HCT116 (cell line): Measurements from ENCODE around the gene CCER1. TPM values are rescaled to one million over a fixed set of nuclear protein-coding genes. Genes with fewer than 3 reads are reported as not detected.

Experiments used
- ATAC-seq: fragments of 200-7000 bp; cut with Tn5 transposase; 2 replicates; pipeline ENCODE4 v1.9.1; 2020; ENCODE audit warnings: mild to moderate bottlenecking, moderate library complexity
- BruUV-seq: library from RNA; stranded (reverse); fragments of 400-500 nt; replicated peaks from 2 replicates; lab custom pipeline; 2021; lab: Mats Ljungman, UMichigan
- CTCF ChIA-PET: fragments of 300-600 bp; sonication (Branson Sonifier 250); formaldehyde crosslinking; loops from one replicate; lab custom pipeline; 2021; ENCODE audit warnings: antibody characterized with exemption; lab: Charles Lee
- POLR2A ChIA-PET: fragments of 300-600, 350-600 bp; sonication (Branson Sonifier 250); formaldehyde crosslinking; loops from one replicate; lab custom pipeline; 2021; ENCODE audit warnings: antibody characterized with exemption; lab: Charles Lee
- RAD21 ChIA-PET, 2 experiments: fragments of 300-600 bp; sonication (Branson Sonifier 250); formaldehyde crosslinking; loops; one replicate each; lab custom pipeline; 2023; ENCODE audit warnings: low total read pairs in 2 of 2; ENCODE audit not compliant: uncharacterized antibody in 2 of 2, unreplicated experiment in 2 of 2, low non-redundant PET in 1 of 2; lab: Charles Lee
- DNase-seq: peaks from one replicate; pipeline ENCODE4 v3.0.0-alpha.2; 2010; ENCODE audit warnings: low read depth, low spot score
- H2AFZ ChIP-seq: fragments of 200-600 bp; shearing (Covaris generic), sonication (generic); 2 replicates; pipeline ENCODE4 v1.6.1; 2017; ENCODE audit warnings: low read depth, mixed run types, mixed read lengths, antibody characterized with exemption, low read length; ENCODE audit not compliant: poor library complexity, severe bottlenecking
- H3K27ac ChIP-seq: 2 replicates; pipeline ENCODE4 v1.5.1; 2012; ENCODE audit warnings: low read depth, low read length
- H3K27me3 ChIP-seq: fragments of 200-600 bp; sonication (generic); 2 replicates; pipeline ENCODE4 v1.6.1; 2016; ENCODE audit warnings: mixed run types, low read length, mixed read lengths; ENCODE audit not compliant: insufficient read depth
- H3K36me3 ChIP-seq, 2 experiments: fragments of 200-500 bp in 1 of 2; fragments of 200-600 bp in 1 of 2; sonication (Bioruptor generic) in 1 of 2; sonication (generic) in 1 of 2; 2 replicates each; pipeline versions ENCODE4 v1.5.1 to v1.6.1; 2014 to 2016; ENCODE audit warnings: low read length in 2 of 2, inconsistent platforms in 1 of 2, mixed read lengths in 1 of 2, mixed run types in 1 of 2; ENCODE audit not compliant: insufficient read depth in 2 of 2, control insufficient read depth in 1 of 2
- H3K4me1 ChIP-seq, 2 experiments: fragments of 200-600 bp in 1 of 2; sonication (generic) in 1 of 2; 2 replicates each; pipeline versions ENCODE4 v1.5.1 to v1.6.1; 2012 to 2017; ENCODE audit warnings: low read length in 2 of 2, inconsistent platforms in 1 of 2, mild to moderate bottlenecking in 1 of 2, mixed read lengths in 1 of 2, mixed run types in 1 of 2, moderate library complexity in 1 of 2; ENCODE audit not compliant: insufficient read depth in 2 of 2, control insufficient read depth in 1 of 2
- H3K4me2 ChIP-seq: fragments of 200-600 bp; sonication (generic); 2 replicates; pipeline ENCODE4 v1.6.1; 2017; ENCODE audit warnings: mixed run types, low read length, mixed read lengths
- H3K4me3 ChIP-seq, 2 experiments: fragments of 200-600 bp in 1 of 2; sonication (generic) in 1 of 2; replicated peaks in 1 of 2; 2 replicates each; pipeline ENCODE4 v1.5.1; 2011 to 2016; ENCODE audit warnings: low read length in 2 of 2, control low read depth in 1 of 2, low read depth in 1 of 2, mild to moderate bottlenecking in 1 of 2, mixed read lengths in 1 of 2, mixed run types in 1 of 2
- H3K79me2 ChIP-seq: fragments of 200-600 bp; sonication (generic); 2 replicates; pipeline ENCODE4 v1.6.1; 2017; ENCODE audit warnings: mild to moderate bottlenecking, mixed run types, low read length, moderate library complexity, mixed read lengths; ENCODE audit not compliant: insufficient read depth
- H3K9ac ChIP-seq: fragments of 200-600 bp; sonication (generic); 2 replicates; pipeline ENCODE4 v1.6.1; 2016; ENCODE audit warnings: low read length, mixed read lengths
- H3K9me2 ChIP-seq: fragments of 200-600 bp; sonication (generic), shearing (Covaris generic); 2 replicates; pipeline ENCODE4 v1.6.1; 2017; ENCODE audit warnings: mixed run types, mild to moderate bottlenecking, moderate library complexity; ENCODE audit not compliant: insufficient read depth
- H3K9me3 ChIP-seq, 2 experiments: fragments of 200-500 bp in 1 of 2; fragments of 200-600 bp in 1 of 2; sonication (Bioruptor generic) in 1 of 2; sonication (generic) in 1 of 2; 2 replicates each; pipeline ENCODE4 v1.6.1; 2014 to 2017; ENCODE audit warnings: low read length in 2 of 2, mixed read lengths in 2 of 2, inconsistent platforms in 1 of 2, low read depth in 1 of 2, mild to moderate bottlenecking in 1 of 2, mixed run types in 1 of 2, moderate library complexity in 1 of 2; ENCODE audit not compliant: control insufficient read depth in 1 of 2, insufficient read depth in 1 of 2
- H4K20me1 ChIP-seq: fragments of 200-600 bp; sonication (generic), shearing (Covaris generic); 2 replicates; pipeline ENCODE4 v1.6.1; 2017; ENCODE audit warnings: mixed run types, mild to moderate bottlenecking, moderate library complexity; ENCODE audit not compliant: insufficient read depth
- CBX3 ChIP-seq: IDR thresholded peaks from 2 replicates; pipeline ENCODE4 v1.6.1; 2012; ENCODE audit warnings: low read depth
- CTCF ChIP-seq, 3 experiments: fragments of 200-600 bp in 1 of 3; sonication (generic) in 1 of 3; IDR thresholded peaks in 2 of 3; conservative IDR thresholded peaks in 1 of 3; 2 replicates each; pipeline ENCODE4 v1.5.1; 2012 to 2017; ENCODE audit warnings: low read depth in 2 of 3, low read length in 2 of 3, antibody characterized with exemption in 1 of 3, borderline replicate concordance in 1 of 3, control low read depth in 1 of 3, mild to moderate bottlenecking in 1 of 3, mixed read lengths in 1 of 3, mixed run types in 1 of 3, moderate library complexity in 1 of 3; ENCODE audit not compliant: insufficient read depth in 1 of 3
- EGR1 ChIP-seq: IDR thresholded peaks from 2 replicates; pipeline ENCODE4 v1.6.1; 2012; ENCODE audit warnings: low read depth
- ELF1 ChIP-seq: IDR thresholded peaks from 2 replicates; pipeline ENCODE4 v1.6.1; 2012; ENCODE audit warnings: low read depth, borderline replicate concordance
- EZH2 ChIP-seq: fragments of 200-600 bp; sonication (generic); IDR thresholded peaks from 2 replicates; pipeline ENCODE4 v1.6.1; 2017; ENCODE audit warnings: antibody characterized with exemption, mixed run types
- MAX ChIP-seq: IDR thresholded peaks from 2 replicates; pipeline ENCODE4 v1.6.1; 2012
- POLR2AphosphoS5 ChIP-seq: IDR thresholded peaks from 2 replicates; pipeline ENCODE4 v1.6.1; 2011; ENCODE audit warnings: mild to moderate bottlenecking, low read depth, low read length, moderate library complexity
- REST ChIP-seq: IDR thresholded peaks from 2 replicates; pipeline ENCODE4 v1.6.1; 2012; ENCODE audit warnings: low read depth
- SIN3A ChIP-seq: IDR thresholded peaks from 2 replicates; pipeline ENCODE4 v1.6.1; 2012; ENCODE audit warnings: low read depth
- SRF ChIP-seq: IDR thresholded peaks from 2 replicates; pipeline ENCODE4 v1.6.1; 2012; ENCODE audit warnings: low read depth
- ZBTB33 ChIP-seq: IDR thresholded peaks from 2 replicates; pipeline ENCODE4 v1.6.1; 2011; ENCODE audit warnings: mild to moderate bottlenecking, low read length, moderate library complexity; ENCODE audit not compliant: insufficient replicate concordance; ENCODE audit errors: extremely low read depth
- ZFX ChIP-seq: fragments of 450-650 bp; IDR thresholded peaks from 2 replicates; pipeline ENCODE4 v1.6.1; 2017
- ZNF274 ChIP-seq: fragments of 200-500 bp; sonication (Bioruptor generic); IDR thresholded peaks from 2 replicates; pipeline ENCODE4 v1.6.1; 2014; ENCODE audit warnings: mild to moderate bottlenecking, low read depth, low read length, inconsistent platforms
- intact Hi-C: fragments of 100-400 bp; cut with micrococcal nuclease; formaldehyde crosslinking; loops from 2 replicates; pipeline ENCODE4 v1.10.0; 2022
- total RNA-seq: library from RNA; stranded (reverse); gene quantifications from one replicate; pipeline ENCODE4 v1.2.1, GENCODE V29; 2021; ENCODE audit not compliant: unreplicated experiment

The CCER1 gene
- total RNA-seq, 1 experiment from 2014 or later = not detected

GRCh38 chr12:90979951-90980350 lies 25.0 kb upstream of the CCER1 start:
- H3K27me3 ChIP-seq = no peaks in the 10 kb centered on the region
- H4K20me1 ChIP-seq = no peaks in the 10 kb centered on the region
- ATAC-seq (no peak), DNase-seq (no peak)
- no TSS peak for BruUV-seq
- H3K4me3 ChIP-seq = no peak overlapping the region
- H3K27ac ChIP-seq = no peak overlapping the region
- no peak overlapping the region for H3K9ac ChIP-seq
- no peak overlapping the region for H2AFZ ChIP-seq
- H3K79me2 ChIP-seq = no peaks in the 10 kb centered on the region
- no peak overlapping the region for H3K4me2 ChIP-seq
- H3K36me3 ChIP-seq = no peaks in the 10 kb centered on the region
- H3K4me1 ChIP-seq = no peaks in the 10 kb centered on the region
- TF ChIP-seq SRF (no peak), MAX (no peak), EGR1 (no peak), CBX3 (no peak), CTCF (IDR thresholded peaks at IDR 0.05 in 2 of 3, conservative IDR thresholded peaks at IDR 0.05 in 1 of 3; ENCODE audit: borderline replicate concordance in 1 of 3, insufficient read depth in 1 of 3, low read depth in 2 of 3, low read length in 2 of 3) (no peak), REST (no peak), ZBTB33 (no peak), POLR2AphosphoS5 (no peak), ELF1 (no peak), EZH2 (no peak), ZNF274 (no peak), ZFX (no peak), SIN3A (no peak)
- H3K9me3 ChIP-seq = no peaks in the 10 kb centered on the region
- ChIA-PET CTCF (interaction anchor here (1.1 to 2.1 kb wide), 3 partner anchors 37 to 347 kb away, joined by 3 to 13 read pairs (median 3); no protein-coding TSS in a partner anchor), POLR2A (no interaction called here), RAD21 (no interaction called here)
- intact Hi-C loops = loop anchor here (2.0 kb wide), 1 partner anchor 129 kb away; no protein-coding TSS in a partner anchor
- H3K9me2 ChIP-seq = no peaks in the 10 kb centered on the region
